Measurements from ENCODE around the gene DARS1.
A peak's percentile ranks its signal among the peaks of the same experiment; 100 is the strongest.

Gene DARS1

DNA sequence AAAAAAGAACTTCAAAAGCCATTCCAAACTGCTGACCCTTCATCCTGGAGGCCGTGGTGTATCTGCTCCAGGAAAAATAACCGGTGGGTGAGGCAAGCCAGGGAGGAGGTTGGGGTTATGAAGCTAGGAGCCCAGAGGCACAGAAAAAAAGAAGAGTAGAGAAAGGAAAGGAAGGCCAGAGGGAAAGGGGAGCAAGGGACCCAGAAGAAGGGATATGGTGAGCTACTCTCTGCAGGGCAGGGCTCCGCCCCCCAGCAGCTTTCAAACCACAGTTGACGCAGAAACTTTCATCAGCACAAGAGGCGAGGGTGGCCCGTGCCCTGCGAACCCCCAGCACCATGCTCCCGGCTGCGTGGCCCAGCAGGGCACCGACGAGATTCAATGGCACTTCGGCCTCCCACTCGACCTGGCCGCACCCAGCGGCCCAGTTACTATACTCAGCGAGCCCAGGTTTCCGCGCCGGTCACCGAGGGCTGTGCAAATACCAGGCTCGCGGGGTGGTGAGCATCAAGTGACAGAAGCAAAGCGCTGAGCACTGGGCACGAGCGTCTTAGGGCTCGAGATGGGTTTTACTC is 109.8 kb downstream of the DARS1 start:
- DNase-seq = peak; percentile 89

DNA sequence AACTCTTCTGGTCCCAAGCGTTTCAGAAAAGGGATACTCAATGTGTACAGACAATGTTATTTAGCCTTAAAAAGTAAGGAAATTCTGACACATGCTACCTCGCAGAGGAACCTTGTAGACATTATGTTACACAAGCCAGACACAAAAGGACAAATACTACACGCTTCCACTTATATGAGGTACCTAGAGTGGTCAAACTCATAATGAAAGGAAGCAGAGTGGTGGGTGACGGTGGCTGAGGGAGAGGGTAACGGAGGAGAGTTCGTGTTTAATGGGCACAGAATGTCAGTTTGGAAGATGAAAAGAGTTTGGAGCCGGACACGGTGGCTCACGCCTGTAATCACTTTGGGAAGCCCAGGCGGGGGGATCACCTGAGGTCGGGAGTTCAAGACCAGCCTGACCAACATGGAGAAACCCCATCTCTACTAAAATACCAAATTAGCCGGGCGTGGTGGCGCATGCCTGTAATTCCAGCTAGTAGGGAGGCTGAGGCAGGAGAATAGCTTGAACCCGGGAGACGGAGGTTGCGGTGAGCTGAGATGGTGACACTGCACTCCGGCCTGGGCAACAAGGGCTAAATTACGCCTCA is 110.6 kb downstream of the DARS1 start:
- no peak for DNase-seq

DNA sequence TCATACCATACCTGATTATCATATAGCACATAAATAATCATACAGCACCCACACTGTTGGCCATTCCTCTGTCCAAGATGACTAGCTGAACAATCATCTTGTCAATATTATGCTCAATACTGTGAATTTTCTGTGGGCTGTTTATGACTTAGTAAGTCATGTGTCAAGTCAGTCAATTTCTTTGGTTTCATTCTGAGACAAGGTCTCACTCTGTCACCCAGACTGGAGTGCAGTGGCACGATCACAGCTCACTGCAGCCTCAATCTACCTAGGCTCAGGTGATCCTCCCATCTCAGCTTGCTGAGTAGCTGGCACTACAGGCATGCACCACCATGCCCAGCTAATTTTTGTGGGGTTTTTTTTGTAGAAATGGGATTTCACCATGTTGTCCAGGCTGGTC is 114.9 kb downstream of the DARS1 start:
- DNase-seq = no peak

DNA sequence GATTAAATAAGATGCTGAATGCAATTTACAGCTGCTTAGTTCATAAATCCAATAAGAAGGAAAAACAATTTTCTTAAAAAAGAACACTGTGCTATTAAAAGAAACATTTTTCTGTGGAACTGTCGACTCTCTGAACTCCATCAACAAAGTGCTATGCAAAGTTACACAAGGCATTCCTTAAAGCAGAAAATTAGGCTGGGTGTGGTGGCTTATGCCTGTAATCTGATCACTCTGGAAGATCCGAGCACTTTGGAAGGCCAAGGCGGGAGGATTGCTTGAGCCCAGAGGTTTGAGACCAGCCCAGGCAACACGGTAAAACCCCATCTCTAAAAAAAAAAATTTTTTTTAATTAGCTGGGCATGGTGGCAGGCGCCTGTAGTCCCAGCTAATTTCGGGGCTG is 122.2 kb downstream of the DARS1 start:
- no peak for DNase-seq

DNA sequence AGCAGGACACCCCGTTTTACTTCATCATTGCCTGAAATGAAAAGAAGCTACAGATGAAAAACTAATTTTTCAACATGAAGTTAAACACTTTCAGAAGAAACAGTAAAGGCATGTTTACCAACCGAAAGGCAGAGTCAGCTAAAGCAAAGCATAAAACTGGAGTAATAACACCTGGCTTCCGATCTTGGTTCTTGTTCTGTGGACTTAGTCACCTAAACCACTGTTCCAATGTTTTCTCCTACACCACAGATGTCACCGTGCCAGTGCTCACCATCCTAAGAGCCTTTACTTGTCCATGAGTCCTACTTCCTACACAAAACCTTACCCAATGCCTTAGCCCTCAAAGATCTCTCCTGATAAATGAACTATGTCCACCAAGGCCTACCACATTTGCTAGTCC is 122.7 kb downstream of the DARS1 start:
- DNase-seq = no peak
